ENCODE results near the gene RBM8A. TPM values are rescaled to one million over a fixed set of nuclear protein-coding genes. Genes with fewer than 3 reads are reported as not detected.

Gene RBM8A
- polyA plus RNA-seq, 1 donor, result 118 TPM

DNA sequence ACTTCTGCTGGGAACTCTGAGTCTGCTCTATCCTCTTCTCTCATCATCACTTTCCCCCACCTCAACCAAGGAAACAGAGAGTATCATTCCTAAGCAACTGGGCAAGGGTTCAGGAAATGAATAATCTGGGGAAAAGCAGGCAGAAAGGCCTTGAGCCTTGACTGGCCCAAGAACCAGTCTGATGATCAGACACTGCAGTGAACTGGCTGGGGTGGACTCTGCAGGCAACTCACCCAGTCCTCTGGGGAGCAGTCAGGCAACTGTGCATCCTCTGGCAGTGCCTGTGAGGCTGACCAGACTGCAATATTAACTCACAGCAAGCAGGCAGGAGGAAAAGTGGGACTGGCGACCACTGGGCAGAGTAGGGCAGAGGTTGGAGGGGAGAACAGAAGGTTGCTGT, 42.6 kb downstream of the RBM8A start:
- DNase-seq (ENCODE audit: low read depth), result no peak

DNA sequence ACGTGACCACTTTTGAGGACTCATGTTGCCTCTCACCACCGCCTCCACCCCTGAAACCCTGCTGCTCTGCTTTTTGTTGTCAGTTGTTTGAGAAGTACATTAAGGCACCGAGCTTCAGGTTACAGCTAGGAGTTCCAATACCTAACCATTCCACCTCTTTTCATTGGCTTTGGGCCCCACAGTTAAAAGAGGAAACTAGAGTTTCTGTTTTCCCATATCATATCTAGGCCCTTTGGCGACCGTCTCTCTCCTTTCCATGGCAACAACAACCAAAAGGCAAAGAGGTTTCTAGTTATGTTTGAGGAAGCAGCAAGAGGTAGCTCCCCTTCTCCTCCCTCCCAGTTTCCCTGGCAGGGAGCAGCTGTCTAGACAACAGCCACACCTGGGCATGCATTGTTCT, 47.5 kb downstream of the RBM8A start:
- no peak for DNase-seq (ENCODE audit: low read depth)

DNA sequence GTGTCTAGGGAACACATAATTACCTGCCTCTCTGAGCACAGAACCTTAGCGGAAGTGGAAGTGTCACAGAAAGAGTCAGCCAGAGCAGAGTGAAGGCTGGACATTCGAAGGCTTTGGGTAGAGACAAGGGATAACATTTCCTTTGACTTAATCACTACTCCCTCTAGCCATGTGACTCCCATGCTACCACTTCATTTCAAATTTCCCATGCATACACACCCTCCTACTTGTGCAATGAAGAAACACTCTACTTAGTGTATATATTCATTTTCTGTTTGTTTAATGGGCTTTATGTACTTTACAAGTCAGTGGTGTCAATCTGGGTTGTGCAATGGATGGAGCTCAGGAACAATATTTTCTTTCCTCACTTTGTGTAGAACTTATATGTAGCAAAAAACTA, 48.6 kb downstream of the RBM8A start:
- no peak for DNase-seq (ENCODE audit: low read depth)

DNA sequence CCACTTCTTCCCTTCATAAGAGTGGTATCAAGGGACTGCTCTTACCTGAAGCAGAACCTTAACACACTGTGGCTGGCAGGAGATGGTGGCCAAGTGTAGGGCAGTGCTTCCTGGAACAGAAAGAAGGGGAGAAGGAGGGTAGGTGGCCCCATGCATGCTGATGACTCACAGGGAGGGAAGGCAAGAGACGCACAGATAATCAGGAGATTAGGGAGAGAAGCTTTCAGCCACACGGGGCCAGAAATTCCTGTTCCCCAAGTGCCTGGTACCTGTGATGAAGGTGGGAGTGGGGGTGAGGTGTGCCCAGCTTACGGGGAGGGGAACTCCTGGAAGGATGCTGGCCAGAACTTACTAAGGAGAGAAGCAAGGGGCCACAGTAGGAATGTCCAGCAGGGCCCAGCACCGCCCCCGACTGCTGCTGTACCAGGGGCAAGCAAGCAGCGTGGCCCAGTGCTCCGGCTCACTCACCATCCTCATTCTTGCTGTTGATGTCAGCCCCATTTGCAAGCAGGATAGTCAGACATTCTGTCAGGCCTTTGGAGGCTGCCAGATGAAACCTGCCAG, 49.3 kb downstream of the RBM8A start:
- DNase-seq (ENCODE audit: low read depth), result no peak

DNA sequence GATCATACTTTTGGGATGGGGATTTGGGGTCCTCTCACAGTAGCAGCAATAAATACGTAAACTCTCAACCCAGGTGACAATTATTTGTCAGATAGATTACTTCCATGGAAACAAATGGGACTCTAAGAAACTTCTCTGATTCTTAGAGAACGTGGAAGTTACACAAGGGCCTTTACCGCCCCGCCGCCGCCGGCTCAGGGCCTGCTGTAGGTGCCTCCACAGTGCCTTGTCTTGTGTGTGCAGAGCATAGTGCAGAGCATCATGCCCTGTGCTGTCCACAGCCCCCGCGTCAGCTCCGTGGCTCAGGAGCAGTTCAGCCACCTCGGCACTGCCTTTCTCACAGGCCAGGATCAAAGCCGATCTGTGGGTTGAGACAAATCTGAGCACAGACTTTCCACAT, 52.6 kb downstream of the RBM8A start:
- DNase-seq (ENCODE audit: low read depth), result no peak

DNA sequence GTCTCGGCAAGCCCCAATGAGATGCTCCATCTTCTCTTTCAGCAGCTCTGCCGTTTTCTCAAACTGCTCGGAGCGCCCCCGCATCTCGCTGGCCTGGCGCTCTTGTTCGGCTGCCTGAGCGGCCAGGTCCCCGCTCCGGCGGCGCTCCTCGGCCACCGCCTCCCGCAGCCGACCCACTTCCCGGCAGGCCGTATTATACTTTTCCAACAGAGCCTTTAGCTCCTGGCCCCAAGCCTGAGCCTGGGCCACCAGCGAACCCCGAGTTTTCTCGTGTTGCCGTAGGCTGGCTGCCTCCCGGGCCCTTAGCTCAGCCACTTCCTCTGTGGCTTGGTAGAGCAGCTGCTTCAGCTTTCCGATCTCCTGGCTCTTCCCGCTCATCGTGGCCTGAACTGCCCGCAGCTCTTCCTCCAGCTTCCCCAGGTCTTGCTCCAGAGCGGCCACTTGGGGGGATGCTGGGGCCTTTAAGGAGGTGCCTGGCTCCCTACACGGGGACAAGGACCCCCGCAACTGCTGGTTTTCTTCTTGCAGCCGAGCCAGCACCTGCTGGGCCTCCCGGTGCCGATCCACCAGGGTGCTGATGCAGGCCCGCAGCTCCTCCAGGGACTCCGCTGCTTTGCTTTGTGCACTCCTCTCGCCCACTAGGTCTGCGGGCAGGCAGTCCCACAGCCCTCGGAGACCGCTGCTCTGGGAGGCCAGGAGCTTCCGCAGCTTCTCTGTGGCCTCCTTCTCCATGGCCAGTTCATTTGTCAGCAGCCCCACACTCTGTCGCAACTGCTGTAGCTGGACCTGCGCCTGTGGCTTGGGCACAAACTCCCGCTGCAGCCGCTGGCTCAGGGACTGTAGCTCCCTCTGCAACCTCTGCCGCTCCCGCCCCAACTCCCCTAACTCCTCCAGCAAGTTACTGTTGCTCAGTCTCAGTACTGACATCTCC, 55.0 kb downstream of the RBM8A start:
- DNase-seq (ENCODE audit: low read depth), result no peak

Other genes with a start within 250 kb of the RBM8A start
- 0.87 TPM for gene PDZK1, start 220.1 kb downstream of the RBM8A start, polyA plus RNA-seq (ENCODE audit: insufficient read length)
- 0.87 TPM for gene CD160, start 208.0 kb downstream of the RBM8A start, polyA plus RNA-seq (ENCODE audit: insufficient read length)
- gene RNF115, start 103.4 kb downstream of the RBM8A start, polyA plus RNA-seq (ENCODE audit: insufficient read length), result 18.0 TPM
- 20.2 TPM for gene POLR3C, start 103.3 kb downstream of the RBM8A start, polyA plus RNA-seq (ENCODE audit: insufficient read length)
- gene NUDT17, start 81.9 kb downstream of the RBM8A start, polyA plus RNA-seq (ENCODE audit: insufficient read length), result 17.7 TPM
- 41.0 TPM for gene PIAS3, start 68.4 kb downstream of the RBM8A start, polyA plus RNA-seq (ENCODE audit: insufficient read length)
- gene ANKRD35, start 41.6 kb downstream of the RBM8A start, polyA plus RNA-seq (ENCODE audit: insufficient read length), result 2.9 TPM
- gene ITGA10, start 17.4 kb downstream of the RBM8A start, polyA plus RNA-seq (ENCODE audit: insufficient read length), result 7.5 TPM
- 22.5 TPM for gene PEX11B, start 8.8 kb downstream of the RBM8A start, polyA plus RNA-seq (ENCODE audit: insufficient read length)
- gene LIX1L, start 30.5 kb upstream of the RBM8A start, polyA plus RNA-seq (ENCODE audit: insufficient read length), result 25.5 TPM
- gene ANKRD34A, start 37.1 kb upstream of the RBM8A start, polyA plus RNA-seq (ENCODE audit: insufficient read length), result 0.95 TPM
- 39.6 TPM for gene POLR3GL, start 37.2 kb upstream of the RBM8A start, polyA plus RNA-seq (ENCODE audit: insufficient read length)
- gene TXNIP, start 69.1 kb upstream of the RBM8A start, polyA plus RNA-seq (ENCODE audit: insufficient read length), result 238 TPM
- gene HJV, start 94.3 kb upstream of the RBM8A start, polyA plus RNA-seq (ENCODE audit: insufficient read length), result 258 TPM
- gene NBPF10, start 217.3 kb upstream of the RBM8A start, polyA plus RNA-seq (ENCODE audit: insufficient read length), result 1.3 TPM